Mesenteric fat pad (tissue), 1 donor: ENCODE data around the gene AVPR2. TPM values are rescaled to one million over a fixed set of nuclear protein-coding genes. Genes with fewer than 3 reads are reported as not detected.

Experiments
- DNase-seq: peaks from one replicate; pipeline ENCODE4 v3.0.0-alpha.2; 2020; ENCODE audit warnings: low spot score
- total RNA-seq: library from RNA; stranded (reverse); fragmentation: NEBNext Ultra II Directional; extraction: Animal tissue kit (Norgen Biotek cat#: 25700); gene quantifications from one replicate; pipeline ENCODE4 v1.2.1, GENCODE V29; 2021
- donor health status: DM: yes; HTN: yes; CAD: no.

Gene AVPR2
- total RNA-seq, 1 donor from 2014 or later, result 7.2 TPM

DNA sequence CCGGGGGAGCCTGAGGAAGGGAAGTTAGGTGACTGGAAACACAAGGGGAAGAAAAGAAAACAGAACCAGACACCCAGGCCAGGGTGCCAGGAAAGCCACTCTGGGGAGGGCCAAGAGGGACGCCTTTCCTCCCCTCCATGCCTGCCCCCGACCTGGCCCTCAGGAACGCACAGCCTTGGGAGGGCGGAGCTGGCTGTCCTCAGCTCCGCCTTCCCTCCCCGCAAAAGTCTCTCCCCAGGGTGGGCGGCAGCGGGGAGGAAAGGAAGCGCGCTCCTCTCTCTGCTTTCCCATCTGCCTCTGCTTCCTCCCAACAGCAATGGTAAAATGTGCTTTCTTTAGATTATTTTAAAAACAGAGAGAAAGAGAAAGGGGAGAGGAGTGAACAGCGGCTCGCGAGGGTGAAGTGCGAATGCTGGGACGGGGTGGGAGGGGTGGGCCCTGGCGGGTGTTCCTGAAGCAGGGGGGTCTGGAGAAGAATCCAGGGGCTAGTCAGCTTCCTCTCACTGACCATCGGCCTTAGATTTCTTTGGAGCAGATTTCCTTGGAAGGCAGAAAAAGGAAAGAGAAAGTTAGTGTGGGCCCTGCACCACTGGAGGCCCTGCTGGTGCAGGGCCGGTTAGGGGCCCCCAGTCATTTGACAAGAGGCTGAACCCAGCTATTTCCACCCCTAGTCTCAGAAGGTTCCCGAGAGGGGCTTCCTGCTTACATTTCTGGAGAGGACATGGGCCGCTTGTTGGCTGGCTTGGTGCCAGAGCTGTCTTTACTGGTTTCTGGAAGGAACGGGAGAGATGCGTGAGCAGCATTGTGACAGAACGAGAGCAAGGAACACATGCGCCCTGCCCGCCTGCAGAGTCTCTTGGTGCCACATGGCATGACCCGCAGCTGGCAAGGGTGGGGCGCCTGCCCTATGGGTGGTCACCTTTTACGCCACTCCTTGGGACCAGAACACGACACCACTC lies 44.7 kb downstream of the AVPR2 start:
- DNase-seq, result no peak

DNA sequence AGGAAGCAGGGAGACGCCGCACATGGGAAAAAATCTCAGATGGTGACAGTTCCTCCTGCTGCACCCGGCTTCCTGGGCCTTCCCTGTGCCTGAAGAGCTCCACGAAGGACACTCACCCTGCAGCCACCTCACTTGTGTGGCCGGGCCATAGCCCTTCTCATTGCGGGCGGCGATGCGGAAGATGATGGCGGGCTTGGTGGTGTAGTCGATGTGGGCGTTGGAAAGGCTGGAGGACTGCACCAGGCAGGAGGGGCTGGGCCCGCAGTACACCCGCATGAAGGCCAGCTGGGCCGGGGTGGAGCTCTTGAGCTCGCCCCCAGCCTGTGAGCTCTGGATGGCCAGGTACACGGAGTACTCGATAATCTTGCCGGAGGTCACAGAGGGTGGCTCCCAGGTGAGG lies 45.7 kb downstream of the AVPR2 start:
- no peak for DNase-seq

DNA sequence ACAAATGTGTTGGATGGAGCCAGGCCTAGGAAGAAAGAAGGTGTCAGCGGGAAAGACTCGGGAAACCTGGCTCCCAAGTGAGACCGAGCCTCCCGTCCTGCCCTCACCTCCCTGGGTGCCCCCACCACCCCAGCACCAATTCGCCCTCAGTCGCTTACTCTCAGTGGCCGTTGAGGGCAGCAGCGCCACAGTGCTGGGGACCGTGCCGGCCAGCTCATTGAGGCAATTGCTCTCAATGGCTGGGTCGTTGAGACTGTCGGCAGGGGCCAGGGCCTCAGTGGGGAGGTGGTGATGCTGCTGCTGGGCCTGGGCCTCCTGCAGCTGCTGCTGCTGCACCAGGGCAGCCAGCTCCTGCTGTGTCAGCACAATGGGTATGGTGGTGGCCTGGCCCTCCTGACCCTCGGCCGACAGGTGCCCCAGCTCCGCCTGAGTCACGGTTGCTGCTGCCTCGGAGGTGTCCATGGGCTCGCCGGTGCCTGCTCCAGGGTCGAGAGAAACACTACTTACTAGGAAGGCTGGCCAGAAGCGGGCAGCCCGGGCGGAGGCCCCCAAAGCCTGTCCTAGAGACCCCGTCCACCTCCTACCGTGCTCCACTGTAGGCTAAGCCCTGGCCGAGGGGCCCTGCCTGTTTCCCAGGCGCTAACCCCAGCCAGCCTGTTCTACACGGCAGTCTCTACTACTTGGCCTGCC lies 47.4 kb downstream of the AVPR2 start:
- DNase-seq, result no peak

DNA sequence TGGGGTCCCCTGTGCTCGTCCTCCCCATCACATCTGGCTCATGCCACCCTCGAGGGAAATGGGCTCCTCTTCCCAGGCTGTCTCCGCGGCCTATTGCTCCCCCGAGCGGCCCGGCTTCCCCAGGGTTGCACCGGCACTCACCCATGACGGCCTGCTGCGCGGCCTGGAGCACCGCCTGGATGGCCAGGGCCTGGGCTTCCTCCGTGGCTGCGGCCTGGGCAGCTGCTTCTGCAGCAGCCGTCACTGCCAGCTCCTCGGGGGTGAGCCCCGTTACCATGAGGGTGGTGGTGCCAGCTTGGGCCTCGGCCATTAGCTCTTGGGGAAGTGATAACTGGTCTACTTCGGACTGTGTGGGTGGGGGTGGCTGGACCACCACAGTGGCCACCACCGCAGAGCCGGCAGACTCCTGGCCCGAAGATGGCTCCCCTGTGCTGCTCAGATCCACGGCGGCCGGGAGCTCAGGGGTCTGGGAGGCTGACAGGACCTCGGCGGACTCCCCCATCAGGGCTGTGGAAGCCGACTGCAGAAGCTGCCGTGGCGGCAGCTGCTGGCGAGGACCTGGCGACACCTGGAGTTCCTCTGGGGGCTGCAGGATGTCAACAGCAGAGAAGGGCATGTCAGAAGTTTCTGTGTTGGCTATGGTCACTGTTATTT lies 48.0 kb downstream of the AVPR2 start:
- DNase-seq, result no peak

DNA sequence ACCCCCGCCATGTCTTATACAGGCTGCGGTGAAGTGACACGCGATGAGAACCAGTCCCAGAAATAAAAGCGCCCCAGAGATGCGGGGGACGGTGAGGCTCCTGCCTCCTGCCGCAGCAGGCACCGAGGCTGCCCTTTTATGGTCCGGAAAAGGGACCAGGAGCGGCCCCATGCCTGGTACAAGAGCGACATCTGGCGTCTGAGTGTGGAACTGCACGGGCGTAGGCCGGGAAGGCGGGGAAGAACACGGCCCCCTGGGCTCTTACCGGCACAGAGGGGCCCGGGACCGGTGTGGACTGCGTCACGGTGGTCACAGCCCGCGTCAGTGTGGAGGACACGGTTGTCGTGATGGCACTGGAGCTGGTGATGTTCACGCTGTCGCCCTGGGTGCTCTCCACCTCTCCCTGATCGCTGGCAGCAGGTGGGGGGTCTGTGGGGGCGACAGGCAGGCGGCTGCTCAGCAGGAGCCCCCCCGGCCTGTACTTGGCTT lies 48.9 kb downstream of the AVPR2 start:
- DNase-seq, result no peak

DNA sequence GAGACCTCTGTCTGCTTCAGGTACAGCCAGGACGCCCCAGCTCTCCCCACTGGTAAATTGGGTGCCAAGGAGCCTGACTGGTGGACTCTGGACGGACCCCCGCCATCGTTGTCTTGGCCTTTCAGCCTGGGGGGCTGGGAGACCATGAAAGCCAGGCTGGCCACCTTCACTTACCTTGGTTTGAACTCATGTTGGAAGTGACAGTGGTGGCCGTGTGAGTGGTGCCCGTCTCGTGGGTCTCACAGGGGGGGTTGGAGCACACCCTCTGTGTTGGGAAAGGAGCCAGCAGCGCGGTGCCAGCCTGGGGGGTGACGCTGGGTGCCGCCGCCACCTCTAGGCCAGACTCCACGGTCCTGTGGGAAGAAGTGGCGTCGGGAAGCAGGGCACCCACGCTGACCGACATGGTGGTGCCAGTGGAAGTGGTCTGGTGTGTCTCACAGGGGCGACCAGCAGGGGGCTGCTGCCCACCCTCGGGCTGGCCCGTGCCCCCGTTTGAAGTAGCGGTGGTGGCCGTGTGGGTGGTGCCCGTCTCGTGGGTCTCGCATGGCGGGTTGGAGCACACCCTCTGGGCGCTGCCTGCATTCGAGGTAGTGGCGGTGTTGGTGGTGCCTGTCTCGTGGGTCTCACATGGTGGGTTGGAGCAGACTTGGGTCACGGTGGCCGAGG lies 49.6 kb downstream of the AVPR2 start:
- no peak for DNase-seq

DNA sequence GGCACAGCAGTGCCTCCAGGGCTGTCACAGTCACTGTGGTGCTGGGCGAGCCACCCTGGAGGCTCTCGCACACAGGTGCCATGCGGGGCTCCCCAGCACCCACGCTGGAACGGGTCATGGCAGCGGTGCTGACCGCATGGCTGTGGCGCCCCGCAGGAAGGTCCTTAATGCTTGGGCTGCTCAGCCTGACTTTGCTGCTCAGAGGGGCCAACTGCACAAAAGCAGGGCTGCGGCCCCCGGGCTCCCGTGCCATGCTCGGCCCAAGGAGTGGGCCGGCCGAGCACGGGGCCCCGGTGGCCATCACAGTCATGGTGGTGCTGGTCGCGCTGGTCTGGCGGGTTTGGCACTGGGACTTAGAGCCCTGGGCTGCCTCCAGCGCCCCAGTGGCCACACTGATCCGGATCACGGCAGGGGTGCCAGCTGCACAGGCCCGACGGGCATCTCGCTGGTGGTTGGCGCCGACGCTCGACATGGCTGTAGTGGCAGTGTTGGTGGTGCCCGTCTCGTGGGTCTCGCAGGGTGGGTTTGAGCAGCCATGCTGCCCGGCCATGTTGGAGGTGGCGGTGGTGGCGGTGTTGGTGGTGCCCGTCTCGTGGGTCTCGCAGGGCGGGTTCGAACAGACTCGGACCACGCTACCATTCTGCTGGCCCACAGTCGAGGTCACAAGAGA lies 50.2 kb downstream of the AVPR2 start:
- DNase-seq, result no peak

DNA sequence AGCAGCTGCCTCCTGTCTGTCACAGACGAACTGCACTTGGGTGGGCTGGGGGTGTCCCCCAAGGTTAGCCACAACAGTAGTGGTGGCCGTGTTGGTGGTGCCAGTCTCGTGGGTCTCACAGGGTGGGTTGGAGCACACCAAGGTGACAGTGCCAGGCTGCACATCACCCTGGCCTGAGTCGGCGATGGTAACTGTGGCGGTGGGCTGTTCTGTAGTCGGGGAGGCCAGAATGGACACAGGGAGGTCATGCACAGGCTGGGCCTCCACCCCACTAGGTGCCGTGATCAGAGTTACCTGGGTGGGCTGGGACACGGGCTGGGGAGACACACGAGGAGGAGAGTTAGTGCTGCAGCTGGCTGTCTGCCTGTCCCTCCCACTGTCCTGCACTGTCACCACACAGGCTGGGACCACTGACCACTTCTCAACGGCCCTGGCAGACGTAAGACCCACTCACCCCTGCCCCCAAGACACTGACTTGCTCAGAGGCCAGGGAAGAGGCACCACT lies 50.8 kb downstream of the AVPR2 start:
- DNase-seq, result no peak

DNA sequence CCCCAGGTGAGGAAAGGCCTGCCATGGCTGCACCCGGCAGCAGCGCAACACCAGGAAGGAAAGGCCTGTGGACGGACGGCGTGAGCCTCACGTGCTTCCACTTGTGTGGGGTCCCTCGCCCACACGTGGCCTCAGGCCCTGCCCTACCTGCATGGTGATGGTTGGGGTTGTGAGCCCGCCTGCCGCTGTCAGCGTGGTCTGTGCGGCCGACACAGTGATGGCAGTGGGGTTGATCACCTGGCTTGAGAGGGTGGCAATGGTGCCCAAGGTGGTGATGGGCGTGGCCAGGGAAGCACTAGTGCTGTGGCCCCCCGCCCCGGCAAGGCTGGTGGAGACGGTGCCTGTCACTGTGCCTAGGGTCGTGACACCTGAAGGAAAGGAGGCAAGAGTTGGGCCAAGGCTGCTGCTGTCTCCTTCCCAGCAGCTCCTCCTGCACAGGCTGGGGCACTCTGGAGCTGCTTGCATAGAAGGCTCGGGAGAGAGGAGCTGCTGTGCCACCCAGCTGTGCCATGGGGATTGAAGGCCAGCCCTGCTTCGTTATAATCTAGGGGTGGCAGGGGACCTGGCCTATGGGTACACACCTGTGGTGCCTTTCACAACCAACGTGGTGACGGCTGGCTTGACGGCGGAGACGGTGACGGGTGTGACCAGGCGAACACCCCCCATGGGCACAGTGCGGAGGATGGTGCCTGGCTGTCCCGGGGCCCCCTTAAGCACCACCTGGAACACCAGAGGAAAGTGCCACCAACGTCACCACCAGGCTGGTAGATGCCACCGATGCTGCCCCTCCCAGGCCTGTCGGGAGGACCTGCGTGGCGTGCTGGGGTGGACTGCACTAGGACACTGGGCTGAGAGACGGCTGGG lies 51.8 kb downstream of the AVPR2 start:
- DNase-seq, result no peak

Other genes with a start within 250 kb of the AVPR2 start
- gene PNCK, start 230.9 kb upstream of the AVPR2 start, total RNA-seq, result 1.4 TPM
- 45.9 TPM for gene SLC6A8, start 216.7 kb upstream of the AVPR2 start, total RNA-seq
- 513 TPM for gene BCAP31, start 180.3 kb upstream of the AVPR2 start, total RNA-seq
- 32.3 TPM for gene ABCD1, start 179.8 kb upstream of the AVPR2 start, total RNA-seq
- gene PLXNB3, start 140.4 kb upstream of the AVPR2 start, total RNA-seq, result 10.2 TPM
- 0.74 TPM for gene SRPK3, start 123.6 kb upstream of the AVPR2 start, total RNA-seq
- gene IDH3G, start 110.3 kb upstream of the AVPR2 start, total RNA-seq, result 57.4 TPM
- 191 TPM for gene SSR4, start 110.0 kb upstream of the AVPR2 start, total RNA-seq
- 2.5 TPM for gene PDZD4, start 74.1 kb upstream of the AVPR2 start, total RNA-seq
- 2.4 TPM for gene L1CAM, start 18.5 kb upstream of the AVPR2 start, total RNA-seq
- gene ARHGAP4, start 21.6 kb downstream of the AVPR2 start, total RNA-seq, result 43.0 TPM
- gene NAA10, start 30.4 kb downstream of the AVPR2 start, total RNA-seq, result 118 TPM
- 34.5 TPM for gene RENBP, start 40.0 kb downstream of the AVPR2 start, total RNA-seq
- 45.3 TPM for gene HCFC1, start 67.1 kb downstream of the AVPR2 start, total RNA-seq
- gene TMEM187, start 68.1 kb downstream of the AVPR2 start, total RNA-seq, result 8.7 TPM
- 167 TPM for gene IRAK1, start 115.2 kb downstream of the AVPR2 start, total RNA-seq
- gene MECP2, start 193.0 kb downstream of the AVPR2 start, total RNA-seq, result 65.5 TPM
- not detected for gene OPN1LW, start 239.6 kb downstream of the AVPR2 start, total RNA-seq